ENCODE data around the gene RNF31. TPM values are rescaled to one million over a fixed set of nuclear protein-coding genes. Genes with fewer than 3 reads are reported as not detected.
"Not testable (repeated sequence)": the region's sequence is repeated elsewhere in the genome, so short reads cannot be mapped to it uniquely, and the experiment has no call there.

Gene RNF31
- total and polyA plus RNA-seq, 2 donors (not counting 3 experiments of a cell fraction or from before 2014, with no cell fraction given), result 32.3 to 69.7 TPM

DNA sequence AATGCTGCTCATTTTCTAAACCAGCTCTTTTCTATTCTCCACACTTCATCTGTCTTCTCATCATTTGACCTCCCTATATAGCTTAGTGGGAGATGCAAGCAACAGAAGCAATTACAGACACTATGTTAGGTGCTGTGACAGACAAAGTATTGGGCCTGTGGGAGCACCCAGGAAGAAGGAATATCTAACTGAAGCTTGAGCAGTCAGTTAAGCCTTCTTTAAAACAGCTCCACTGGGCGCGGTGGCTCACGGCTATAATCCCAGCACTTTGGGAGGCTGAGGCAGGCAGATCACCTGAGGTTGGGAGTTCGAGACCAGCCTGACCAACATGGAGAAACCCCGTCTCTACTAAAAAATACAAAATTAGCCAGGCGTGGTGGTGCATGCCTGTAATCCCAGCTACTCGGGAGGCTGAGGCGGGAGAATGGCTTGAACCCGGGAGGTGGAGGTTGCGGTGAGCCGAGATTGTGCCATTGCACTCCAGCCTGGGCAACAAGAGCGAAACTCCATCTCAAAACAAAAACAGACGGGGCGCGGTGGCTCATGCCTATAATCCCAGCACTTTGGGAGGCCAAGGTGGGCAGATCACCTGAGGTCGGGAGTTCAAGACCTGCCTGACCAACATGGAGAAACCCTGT is 56.1 kb downstream of the RNF31 start:
- H3K4me2 ChIP-seq (ENCODE audit: insufficient read depth, low read length); DNase-seq (ENCODE audit: low read depth, low spot score); H2AFZ ChIP-seq (ENCODE audit: low read depth, low read length); H3K79me2 ChIP-seq (ENCODE audit: control insufficient read depth, insufficient read depth, low read length); H3K9me1 ChIP-seq (replicated peaks; ENCODE audit: control insufficient read depth, extremely low read depth, insufficient read depth, low read length); H3K9ac ChIP-seq (replicated peaks; ENCODE audit: extremely low read depth, insufficient read depth, low read length); dilution Hi-C loops (cut with MboI; ENCODE audit: extremely low pct_ligation_motif_present, low sequenced_read_pairs); H3K9me3 ChIP-seq (replicated peaks; ENCODE audit: control insufficient read depth, insufficient read depth, low read length); FAIRE-seq; H3K4me1 ChIP-seq (ENCODE audit: control insufficient read depth, extremely low read depth, insufficient read depth, low read length); H3K4me3 ChIP-seq (replicated peaks in 1 of 3; ENCODE audit: insufficient read depth in 1 of 3, low read depth in 1 of 3, low read length in 3 of 3); H3K27ac ChIP-seq (ENCODE audit: insufficient read depth, low read depth, low read length); H3K27me3 ChIP-seq (ENCODE audit: control insufficient read depth in 2 of 2, insufficient read depth in 2 of 2, low read length in 2 of 2); intact Hi-C loops (cut with micrococcal nuclease); H4K20me1 ChIP-seq (replicated peaks; ENCODE audit: control insufficient read depth, extremely low read depth, insufficient read depth, low read length); BruUV-seq (replicated peaks): not testable (repeated sequence)
- ChIA-PET POLR2A (interaction anchor here (0.7 kb wide), 1 partner anchor 1275 kb away, joined by 4 read pairs; no protein-coding TSS in a partner anchor), CTCF (interaction anchor here (0.8 kb wide), 1 partner anchor 12 kb away, joined by 3 read pairs; no protein-coding TSS in a partner anchor)
- H3K36me3 ChIP-seq (ENCODE audit: control insufficient read depth in 2 of 2, extremely low read depth in 1 of 2, insufficient read depth in 2 of 2, low read length in 2 of 2), result peaks cover 6 to 22% of the 10 kb centered on the region in 2 experiments

DNA sequence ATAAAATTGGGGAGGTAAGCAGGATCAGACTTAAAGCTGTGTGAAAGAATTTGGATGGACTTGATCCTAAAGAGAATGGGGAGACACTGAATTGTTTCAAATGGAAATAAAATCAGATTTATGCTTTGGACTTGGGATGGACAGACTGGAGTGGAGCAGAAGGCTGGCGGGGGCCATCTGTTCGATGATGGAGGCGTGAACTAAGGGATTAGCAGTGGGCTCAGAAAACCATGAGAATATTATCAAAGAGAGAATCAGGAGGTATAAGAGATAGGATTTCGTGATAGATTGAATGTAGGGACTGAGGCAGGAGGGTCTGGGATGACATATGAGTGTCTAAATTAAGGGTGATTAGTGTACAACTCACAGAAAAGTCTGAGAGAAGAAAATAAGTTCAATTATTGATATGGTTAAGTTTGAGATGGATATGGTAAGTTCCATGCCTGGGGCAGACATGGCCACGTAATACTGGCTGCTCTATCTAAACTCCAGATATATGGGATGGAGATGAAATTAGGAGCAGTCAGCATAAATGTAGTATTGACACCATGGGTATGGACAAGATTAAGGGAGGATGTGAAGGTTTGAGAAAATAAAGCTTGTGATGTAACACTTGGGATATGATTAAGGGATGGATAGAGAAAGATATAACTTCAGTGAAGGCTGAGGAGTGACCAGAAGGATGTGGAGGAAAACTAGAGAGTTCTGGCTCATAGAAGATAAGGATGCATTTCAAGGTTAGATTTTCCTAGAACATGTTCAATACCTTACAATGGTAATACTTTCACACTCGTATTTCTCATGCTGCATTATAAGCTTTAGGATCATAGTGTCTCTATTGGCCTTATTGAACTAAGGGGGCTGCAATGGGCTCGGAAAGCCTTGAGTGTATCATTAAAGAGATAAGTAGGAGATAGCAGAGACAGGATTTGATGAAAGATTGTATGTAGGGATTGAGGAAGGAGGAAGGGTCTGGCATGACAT is 57.2 kb downstream of the RNF31 start:
- FAIRE-seq (no peak), DNase-seq (ENCODE audit: low read depth, low spot score) (no peak)
- Histone ChIP-seq H3K9ac (replicated peaks; ENCODE audit: extremely low read depth, insufficient read depth, low read length) (no peak overlapping the region), H3K27ac (ENCODE audit: insufficient read depth, low read depth, low read length) (no peak overlapping the region), H3K36me3 (ENCODE audit: control insufficient read depth in 2 of 2, extremely low read depth in 1 of 2, insufficient read depth in 2 of 2, low read length in 2 of 2) (peaks cover 6 to 22% of the 10 kb centered on the region in 2 experiments), H3K4me2 (ENCODE audit: insufficient read depth, low read length) (no peak overlapping the region), H2AFZ (ENCODE audit: low read depth, low read length) (no peak overlapping the region), H3K9me3 (replicated peaks; ENCODE audit: control insufficient read depth, insufficient read depth, low read length) (no peaks in the 10 kb centered on the region), H4K20me1 (replicated peaks; ENCODE audit: control insufficient read depth, extremely low read depth, insufficient read depth, low read length) (no peaks in the 10 kb centered on the region), H3K4me3 (replicated peaks in 1 of 3; ENCODE audit: insufficient read depth in 1 of 3, low read depth in 1 of 3, low read length in 3 of 3) (no peak overlapping the region), H3K4me1 (ENCODE audit: control insufficient read depth, extremely low read depth, insufficient read depth, low read length) (no peaks in the 10 kb centered on the region), H3K79me2 (ENCODE audit: control insufficient read depth, insufficient read depth, low read length) (no peaks in the 10 kb centered on the region), H3K9me1 (replicated peaks; ENCODE audit: control insufficient read depth, extremely low read depth, insufficient read depth, low read length) (no peaks in the 10 kb centered on the region), H3K27me3 (ENCODE audit: control insufficient read depth in 2 of 2, insufficient read depth in 2 of 2, low read length in 2 of 2) (no peaks in the 10 kb centered on the region)
- ChIA-PET CTCF (no interaction called here), POLR2A (no interaction called here)
- BruUV-seq (replicated peaks), result no TSS peak
- TF ChIP-seq GATA2 (IDR thresholded peaks at IDR 0.05; ENCODE audit: insufficient read depth, insufficient read length, low read depth, low read length) (no peak), JUN (IDR thresholded peaks at IDR 0.05; ENCODE audit: borderline replicate concordance, insufficient read depth, insufficient read length, low read depth) (no peak), EZH2 (IDR thresholded peaks at IDR 0.05; ENCODE audit: borderline replicate concordance, low read depth, low read length, severe bottlenecking) (no peak), FOS (IDR thresholded peaks at IDR 0.05; ENCODE audit: borderline replicate concordance, insufficient read depth, low read length) (no peak), POLR2A (IDR thresholded peaks at IDR 0.05; ENCODE audit: low read depth, low read length) (no peak), POLR2AphosphoS5 (IDR thresholded peaks at IDR 0.05; ENCODE audit: insufficient read depth, low read depth, low read length) (no peak), MYC (IDR thresholded peaks at IDR 0.05; ENCODE audit: low read depth, low read length) (no peak)
- TF ChIP-seq, protein P1, sequence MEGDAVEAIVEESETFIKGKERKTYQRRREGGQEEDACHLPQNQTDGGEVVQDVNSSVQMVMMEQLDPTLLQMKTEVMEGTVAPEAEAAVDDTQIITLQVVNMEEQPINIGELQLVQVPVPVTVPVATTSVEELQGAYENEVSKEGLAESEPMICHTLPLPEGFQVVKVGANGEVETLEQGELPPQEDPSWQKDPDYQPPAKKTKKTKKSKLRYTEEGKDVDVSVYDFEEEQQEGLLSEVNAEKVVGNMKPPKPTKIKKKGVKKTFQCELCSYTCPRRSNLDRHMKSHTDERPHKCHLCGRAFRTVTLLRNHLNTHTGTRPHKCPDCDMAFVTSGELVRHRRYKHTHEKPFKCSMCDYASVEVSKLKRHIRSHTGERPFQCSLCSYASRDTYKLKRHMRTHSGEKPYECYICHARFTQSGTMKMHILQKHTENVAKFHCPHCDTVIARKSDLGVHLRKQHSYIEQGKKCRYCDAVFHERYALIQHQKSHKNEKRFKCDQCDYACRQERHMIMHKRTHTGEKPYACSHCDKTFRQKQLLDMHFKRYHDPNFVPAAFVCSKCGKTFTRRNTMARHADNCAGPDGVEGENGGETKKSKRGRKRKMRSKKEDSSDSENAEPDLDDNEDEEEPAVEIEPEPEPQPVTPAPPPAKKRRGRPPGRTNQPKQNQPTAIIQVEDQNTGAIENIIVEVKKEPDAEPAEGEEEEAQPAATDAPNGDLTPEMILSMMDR (IDR thresholded peaks at IDR 0.05; ENCODE audit: extremely low read depth in 1 of 2, insufficient read depth in 1 of 2, low read depth in 1 of 2, low read length in 2 of 2), result no peak
- TF ChIP-seq, protein P2, sequence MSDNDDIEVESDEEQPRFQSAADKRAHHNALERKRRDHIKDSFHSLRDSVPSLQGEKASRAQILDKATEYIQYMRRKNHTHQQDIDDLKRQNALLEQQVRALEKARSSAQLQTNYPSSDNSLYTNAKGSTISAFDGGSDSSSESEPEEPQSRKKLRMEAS (IDR thresholded peaks at IDR 0.05; ENCODE audit: insufficient read depth, insufficient read length), result no peak
- intact Hi-C loops (cut with micrococcal nuclease) (no loop called here), dilution Hi-C loops (cut with MboI; ENCODE audit: extremely low pct_ligation_motif_present, low sequenced_read_pairs) (no loop called here)
